Hematopoietic multipotent progenitor cell treated with erythropoietin and hydrocortisone succinate and interleukin-3 and kit ligand, for 17 days (in vitro differentiated cells): ENCODE results near the gene LRRC59.

Experiments
- DNase-seq: peaks from one replicate; pipeline ENCODE4 v3.0.0-alpha.2; 2015; ENCODE audit warnings: low spot score

The LRRC59 gene

GRCh38 chr17:50361561-50362480 lies 35.5 kb downstream of the LRRC59 start:
- DNase-seq: peak; percentile 85

GRCh38 chr17:50360486-50361115 lies 36.7 kb downstream of the LRRC59 start:
- DNase-seq: no peak

GRCh38 chr17:50359998-50360461 lies 37.3 kb downstream of the LRRC59 start:
- DNase-seq: no peak

GRCh38 chr17:50359005-50359699 lies 38.2 kb downstream of the LRRC59 start:
- DNase-seq: no peak

GRCh38 chr17:50358177-50358576 lies 39.1 kb downstream of the LRRC59 start:
- no peak for DNase-seq

- DNase-seq: no peak
Measured at GRCh38 chr17:50356892-50357510, 40.3 kb downstream of the LRRC59 start.

GRCh38 chr17:50356418-50356817 lies 40.9 kb downstream of the LRRC59 start:
- no peak for DNase-seq

GRCh38 chr17:50355701-50356341 lies 41.5 kb downstream of the LRRC59 start:
- DNase-seq: no peak

- DNase-seq: no peak
Measured at GRCh38 chr17:50355336-50355700, 42.0 kb downstream of the LRRC59 start.

GRCh38 chr17:50354776-50355175 lies 42.5 kb downstream of the LRRC59 start:
- DNase-seq: no peak

GRCh38 chr17:50354198-50354597 lies 43.1 kb downstream of the LRRC59 start:
- DNase-seq: no peak

- no peak for DNase-seq
Measured at GRCh38 chr17:50353600-50354195, 43.6 kb downstream of the LRRC59 start.

- no peak for DNase-seq
Measured at GRCh38 chr17:50352693-50353599, 44.4 kb downstream of the LRRC59 start.

- no peak for DNase-seq
Measured at GRCh38 chr17:50352072-50352692, 45.1 kb downstream of the LRRC59 start.

GRCh38 chr17:50350733-50351132 lies 46.6 kb downstream of the LRRC59 start:
- DNase-seq: no peak

- no peak for DNase-seq
Measured at GRCh38 chr17:50349243-50349600, 48.1 kb downstream of the LRRC59 start.

GRCh38 chr17:50348522-50349242 lies 48.6 kb downstream of the LRRC59 start:
- DNase-seq: no peak

- DNase-seq: no peak
Measured at GRCh38 chr17:50347894-50348291, 49.4 kb downstream of the LRRC59 start.
